Measurements from ENCODE around the gene KIF5A.

DNA sequence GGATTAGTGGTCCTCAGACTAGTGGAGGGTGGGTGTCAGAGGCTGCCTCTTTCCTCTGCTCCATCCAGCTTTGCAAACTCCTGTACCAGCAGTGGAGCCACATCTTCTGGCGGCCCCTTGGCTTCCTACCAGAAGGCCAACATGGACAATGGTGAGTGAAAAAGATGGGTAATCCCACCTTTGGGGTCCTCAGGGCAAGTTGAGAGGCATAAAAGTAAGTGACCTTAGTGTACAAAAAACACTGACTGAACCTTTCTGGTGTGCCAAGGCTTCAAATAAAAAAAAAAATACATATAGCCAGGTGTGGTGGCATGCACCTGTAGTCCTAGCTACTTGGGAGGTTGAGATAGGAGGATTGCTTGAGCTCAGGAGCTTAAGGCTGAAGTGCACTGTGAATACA lies 32.0 kb downstream of the KIF5A start:
- TF ChIP-seq, protein P1, sequence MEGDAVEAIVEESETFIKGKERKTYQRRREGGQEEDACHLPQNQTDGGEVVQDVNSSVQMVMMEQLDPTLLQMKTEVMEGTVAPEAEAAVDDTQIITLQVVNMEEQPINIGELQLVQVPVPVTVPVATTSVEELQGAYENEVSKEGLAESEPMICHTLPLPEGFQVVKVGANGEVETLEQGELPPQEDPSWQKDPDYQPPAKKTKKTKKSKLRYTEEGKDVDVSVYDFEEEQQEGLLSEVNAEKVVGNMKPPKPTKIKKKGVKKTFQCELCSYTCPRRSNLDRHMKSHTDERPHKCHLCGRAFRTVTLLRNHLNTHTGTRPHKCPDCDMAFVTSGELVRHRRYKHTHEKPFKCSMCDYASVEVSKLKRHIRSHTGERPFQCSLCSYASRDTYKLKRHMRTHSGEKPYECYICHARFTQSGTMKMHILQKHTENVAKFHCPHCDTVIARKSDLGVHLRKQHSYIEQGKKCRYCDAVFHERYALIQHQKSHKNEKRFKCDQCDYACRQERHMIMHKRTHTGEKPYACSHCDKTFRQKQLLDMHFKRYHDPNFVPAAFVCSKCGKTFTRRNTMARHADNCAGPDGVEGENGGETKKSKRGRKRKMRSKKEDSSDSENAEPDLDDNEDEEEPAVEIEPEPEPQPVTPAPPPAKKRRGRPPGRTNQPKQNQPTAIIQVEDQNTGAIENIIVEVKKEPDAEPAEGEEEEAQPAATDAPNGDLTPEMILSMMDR (IDR thresholded peaks at IDR 0.05): no peak
- no peak for TF ChIP-seq POLR2A (IDR thresholded peaks at IDR 0.05)
